NCI-H2081 (cell line): ENCODE measurements around the gene SLC25A23.

Experiments used
- DNase-seq, 2 experiments: peaks; one replicate each; lab custom pipeline; 2025; lab: John Stamatoyannopoulos, UW

Gene SLC25A23

DNA sequence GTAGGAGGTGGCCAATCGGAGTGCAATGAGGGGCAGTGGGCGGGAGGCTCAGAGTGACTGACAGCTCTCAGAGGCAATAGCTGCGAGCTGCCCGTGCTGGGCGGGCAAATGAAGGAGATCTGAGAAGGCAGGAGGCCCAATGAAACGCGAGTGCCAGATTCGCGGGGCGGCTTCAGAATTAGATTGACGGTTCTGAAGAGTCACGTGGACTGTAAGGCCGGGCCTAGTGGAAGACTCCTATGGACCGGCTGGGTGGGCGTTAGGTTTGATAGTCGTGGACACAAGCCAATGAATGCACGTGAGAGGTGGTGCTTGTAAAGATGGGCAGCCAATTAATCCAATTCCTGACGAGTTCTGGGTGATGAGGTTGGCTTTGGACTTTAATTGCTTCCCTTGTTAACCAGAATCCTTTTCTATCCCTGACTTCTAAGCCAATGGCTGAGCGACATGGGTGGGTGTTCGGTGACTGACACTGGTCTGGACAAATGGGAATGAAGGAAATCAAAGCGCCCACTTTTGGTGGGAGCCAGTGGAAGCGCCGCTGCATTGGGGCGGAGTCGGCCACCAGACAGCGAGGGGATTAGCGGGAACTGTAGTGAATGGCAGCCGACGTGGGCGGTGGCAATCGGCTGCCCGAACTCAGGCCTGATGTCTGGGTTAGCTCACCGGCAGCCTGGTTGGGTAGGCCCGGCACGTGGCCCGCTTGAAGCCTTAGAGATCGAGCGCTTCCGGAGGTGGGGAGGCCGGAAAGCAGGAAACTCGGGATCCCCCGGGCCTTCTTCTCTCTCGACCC lies 34.5 kb downstream of the SLC25A23 start:
- peak; percentile 99 to 100 for DNase-seq

DNA sequence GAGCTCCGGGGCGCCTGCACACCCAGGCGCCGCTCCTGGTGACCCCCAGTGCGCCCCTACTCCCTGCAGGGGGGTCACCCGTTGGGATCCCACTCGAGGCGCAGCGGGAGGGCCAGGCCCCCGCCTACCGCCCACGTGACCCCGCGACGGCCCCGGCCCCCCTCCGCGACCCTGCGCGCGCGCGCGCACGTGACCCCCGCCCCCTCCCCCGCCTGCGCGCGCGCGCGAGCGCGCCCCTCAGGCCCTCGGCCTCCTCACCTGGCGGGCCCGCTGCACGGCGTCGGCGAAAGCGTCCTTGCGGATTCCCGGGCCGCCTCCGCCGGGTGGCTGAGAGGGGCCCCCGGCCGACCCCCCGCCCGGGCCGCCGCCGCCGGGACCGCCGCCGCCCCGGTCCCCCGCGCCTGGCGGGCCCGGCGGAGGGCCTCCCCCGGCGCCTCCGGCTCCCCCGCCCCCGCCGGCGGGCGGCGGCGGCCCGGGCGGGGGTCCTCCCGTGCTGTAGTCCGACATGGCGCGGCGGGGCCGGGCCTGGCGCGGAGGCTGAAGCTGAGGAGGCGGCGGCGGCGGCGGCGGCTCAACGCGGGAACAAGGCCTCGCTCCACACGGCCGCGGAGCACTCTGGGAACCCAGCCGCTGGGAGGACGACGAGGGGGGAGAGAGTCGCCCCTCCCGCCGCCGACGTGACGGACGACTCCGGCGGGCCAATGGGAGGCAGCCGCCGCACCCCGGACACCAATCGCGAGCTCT lies 35.2 kb downstream of the SLC25A23 start, which contains the start of gene KHSRP:
TSS of gene KHSRP (minus strand) at position 617 of the 744 bp plus-strand sequence. CDS start at position 507, 110 bp downstream.
- no peak for DNase-seq

DNA sequence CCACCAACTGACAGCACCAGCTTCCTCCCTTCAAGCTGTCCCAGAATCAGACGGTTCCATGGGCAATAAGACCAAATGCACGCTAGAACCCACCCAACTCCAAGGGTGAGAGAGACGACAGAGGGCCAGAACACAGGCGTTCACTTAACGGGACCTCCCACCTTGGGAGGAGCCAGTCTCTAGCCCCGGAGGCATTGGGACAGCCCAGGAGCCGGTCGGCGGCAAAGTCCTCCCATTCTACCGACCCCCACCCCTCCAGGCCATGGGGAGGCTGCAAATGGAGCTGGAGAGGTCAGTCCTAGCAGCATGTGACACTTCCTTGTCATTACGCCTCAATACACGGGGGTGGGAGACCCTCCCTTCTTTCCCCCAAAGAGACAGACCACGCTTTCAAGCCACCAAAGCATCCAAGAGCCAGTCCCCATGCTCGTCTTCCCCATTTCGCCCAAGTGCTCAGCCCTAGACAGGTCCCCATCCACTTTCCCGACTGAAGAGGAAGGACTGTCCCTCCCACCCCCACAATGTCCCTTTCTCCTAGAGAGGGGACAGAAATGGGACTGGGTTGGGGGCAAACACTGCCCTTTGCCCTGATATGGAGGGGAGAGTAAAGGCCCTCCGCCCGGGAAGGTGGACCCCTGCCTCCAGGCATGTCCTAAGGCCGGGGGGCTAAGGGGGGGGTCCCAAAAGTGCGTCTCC lies 35.9 kb downstream of the SLC25A23 start:
- DNase-seq: no peak

DNA sequence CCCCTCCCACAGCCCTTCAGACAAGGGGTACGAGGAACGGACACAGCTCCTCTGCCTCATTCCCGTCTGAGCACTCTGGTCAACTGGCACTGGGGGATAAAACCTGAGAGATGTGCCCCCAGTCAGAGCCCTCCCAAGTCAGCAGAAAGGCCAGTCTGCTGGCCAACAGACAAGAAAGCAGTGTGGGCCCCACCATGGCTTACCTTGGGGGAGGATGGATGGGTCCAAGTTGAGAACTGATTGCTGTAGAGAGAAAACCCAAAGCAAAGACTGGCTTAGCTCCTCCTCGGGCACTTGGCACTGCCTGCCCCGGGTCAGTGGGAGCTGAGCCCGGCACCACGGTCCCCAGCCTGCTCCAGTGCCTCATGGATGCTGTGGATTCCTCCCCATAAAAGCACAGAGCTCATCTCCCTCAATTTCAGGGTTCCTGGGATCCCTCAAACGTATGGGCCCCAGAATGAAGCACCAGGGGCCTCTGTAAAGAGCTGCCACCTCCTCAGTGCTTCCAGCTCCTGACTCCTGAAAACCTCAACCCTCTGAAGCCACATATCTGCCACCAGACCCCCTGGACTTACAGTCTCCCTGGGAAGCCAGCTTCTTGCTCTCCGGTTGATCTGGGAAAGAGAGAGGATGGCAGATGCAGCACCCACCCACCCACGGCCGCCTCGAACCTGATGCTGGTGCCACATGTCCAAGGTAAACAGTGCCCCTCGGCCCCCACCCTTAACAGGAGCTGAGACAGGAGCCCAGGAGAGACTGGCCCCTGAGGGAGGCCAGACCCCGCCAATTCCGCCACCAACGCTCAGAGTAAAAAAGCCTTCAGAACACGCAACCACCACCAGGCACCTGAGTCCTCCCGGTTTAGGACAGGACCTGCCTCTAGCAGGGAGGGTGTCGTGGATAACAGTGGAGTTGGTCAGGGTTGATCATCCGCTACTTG lies 38.2 kb downstream of the SLC25A23 start:
- no peak for DNase-seq

DNA sequence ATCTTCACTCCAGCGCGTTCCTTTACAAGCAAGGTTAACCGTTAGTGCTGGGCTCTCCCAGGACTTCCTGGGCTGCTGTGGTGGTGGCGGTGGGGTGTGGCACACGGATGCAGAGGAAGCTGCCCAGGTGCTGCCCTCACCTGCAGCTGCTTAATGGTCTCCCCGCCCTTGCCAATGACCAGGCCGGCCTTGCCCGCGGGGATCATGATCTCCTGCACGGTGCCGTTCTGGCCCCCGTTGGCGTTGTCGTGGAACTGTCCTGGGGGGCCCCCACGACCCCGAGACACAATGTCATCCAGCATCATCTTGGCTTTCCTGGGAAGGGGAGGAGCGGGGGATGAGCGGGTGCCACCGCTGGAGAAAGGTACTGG lies 41.0 kb downstream of the SLC25A23 start:
- no peak for DNase-seq

DNA sequence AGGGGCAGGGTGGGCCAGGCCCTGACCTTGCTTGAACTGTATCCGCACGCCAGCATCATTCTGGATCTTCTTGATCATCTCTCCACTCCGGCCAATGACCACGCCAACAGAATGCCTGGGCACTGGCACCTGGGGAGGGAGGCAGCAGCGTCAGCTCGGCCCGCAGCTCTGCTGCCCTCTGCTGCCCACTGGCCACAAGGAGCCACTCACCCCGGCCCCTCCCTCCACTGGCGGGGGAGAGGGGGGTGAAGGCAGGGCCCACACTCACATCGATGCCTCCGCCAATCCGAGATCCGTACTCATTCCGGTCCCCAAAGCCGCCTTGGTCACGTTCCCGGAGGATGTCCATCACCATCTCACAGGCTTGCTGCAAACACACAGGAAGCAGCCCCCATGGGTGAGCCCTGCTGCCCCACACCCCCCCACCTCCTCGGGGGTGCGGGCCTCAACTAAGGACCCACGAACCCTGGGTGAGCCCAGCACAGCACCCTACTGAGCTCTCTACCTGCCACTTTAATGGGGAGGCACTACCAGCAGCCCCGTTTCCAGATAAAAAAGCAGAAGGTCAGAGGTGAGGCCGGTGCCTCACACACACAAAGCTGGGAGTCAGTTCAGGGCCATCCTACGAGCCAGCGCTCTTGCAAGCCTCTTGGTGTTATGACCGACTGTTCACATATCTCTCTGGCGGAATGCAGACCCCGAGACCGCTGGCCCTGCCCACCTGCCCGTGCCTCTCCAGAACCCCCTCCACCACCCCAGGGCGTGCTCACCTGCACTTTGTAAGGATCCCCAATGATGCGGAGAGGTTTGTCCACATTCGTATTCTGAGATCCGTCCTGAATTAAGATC lies 41.7 kb downstream of the SLC25A23 start:
- DNase-seq: no peak

DNA sequence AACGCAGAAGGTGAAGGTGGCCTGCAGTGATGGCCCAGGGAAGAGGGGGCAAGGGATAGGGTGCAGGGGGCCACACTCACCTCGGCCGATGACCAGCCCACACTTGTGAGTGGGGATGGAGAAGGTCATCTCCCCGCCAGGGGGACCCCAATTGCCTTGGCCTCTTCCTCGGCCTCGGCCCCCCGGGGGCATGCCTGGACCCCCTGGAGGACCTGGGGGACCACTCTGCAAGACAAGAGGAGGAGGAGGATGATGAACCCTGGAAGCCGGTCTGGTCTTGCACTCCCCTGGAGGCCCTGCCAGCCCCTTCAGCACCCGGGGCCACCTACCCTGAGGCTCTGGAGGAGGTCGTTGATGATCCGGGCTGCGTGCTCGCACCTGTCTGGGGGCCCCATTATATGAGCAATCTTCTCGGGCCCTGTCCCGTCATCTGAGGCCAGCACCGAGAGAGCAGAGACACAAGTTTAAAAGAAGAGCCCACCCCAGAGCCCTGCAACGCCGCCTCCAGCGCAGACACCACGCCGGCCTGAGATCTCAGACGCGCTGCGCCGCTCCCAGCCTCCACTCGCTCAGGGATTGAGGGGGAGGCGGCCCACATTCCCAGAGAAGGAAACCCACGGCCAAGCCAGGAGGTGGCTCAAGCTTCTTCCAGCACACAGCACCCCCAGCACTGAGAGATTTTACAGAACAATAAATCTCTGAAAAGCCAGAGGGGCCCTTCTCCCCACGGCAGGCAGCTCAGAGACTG lies 42.8 kb downstream of the SLC25A23 start:
- DNase-seq: no peak

DNA sequence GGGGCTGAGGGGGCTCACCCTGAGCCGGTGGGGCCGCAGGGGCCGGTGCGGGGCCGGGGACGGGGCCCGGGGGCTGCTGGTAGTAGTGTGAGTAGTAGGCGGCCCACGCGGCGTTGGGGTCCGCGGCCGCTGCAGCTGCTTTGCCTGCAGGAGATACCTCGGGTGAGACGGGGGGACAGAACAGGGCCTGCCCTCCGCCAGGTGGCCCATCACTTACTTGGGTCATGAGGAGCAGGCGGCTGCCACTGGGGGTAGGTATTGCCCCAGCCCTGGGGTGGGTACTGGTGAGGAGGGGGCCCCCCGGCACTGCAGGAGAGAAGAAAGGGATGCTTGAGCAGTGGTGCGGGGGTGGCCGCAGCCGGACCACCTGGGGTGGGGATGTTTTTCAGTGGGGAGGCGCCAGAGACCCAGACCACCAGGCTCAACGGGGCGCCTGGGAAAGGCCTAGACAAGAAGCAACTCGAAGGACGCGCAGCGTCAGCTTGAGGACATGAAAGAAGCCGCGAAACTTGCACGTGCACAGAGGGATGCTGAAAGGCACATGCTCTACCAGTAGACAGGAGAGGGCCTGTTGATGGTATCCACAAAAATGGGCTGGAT lies 43.9 kb downstream of the SLC25A23 start:
- no peak for DNase-seq

DNA sequence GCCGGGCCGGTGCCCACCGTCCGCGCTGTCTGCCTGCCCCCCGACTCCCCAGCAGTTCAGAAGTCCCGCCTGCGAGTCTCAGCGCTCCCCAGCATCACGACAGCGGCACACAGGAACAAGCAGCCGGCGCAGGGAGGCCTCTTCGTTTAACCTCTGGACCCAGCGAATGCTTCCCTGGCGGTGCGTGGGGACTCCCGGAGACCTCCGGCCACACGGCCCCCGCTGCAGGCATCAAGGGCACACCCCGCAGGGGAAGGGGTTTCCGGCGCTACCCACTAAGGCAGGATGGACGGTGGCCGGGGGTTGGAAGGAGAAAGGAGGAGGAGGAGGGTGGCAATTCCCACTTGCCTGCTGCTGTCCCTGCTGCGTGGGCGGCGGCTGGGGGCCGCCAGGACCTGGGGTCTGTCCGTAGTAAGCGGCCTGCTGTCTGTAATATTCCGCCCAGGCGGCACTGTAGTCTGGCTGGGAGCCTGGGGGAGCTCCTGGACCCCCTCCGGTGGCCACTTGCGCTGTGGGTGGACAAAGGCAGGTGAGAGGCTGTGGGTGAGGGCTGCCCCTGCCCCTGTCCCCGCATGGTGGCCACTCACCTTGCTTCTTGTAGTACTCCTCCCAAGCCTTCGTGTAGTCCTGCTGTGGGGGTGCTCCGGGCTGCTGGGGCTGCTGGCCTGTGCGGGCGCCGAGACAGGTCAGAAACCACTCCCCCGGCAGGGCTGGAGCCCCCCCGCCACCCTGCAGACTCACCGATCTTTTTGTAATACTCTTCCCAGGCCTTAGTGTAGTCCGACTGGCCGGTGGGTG lies 44.6 kb downstream of the SLC25A23 start:
- DNase-seq: no peak

DNA sequence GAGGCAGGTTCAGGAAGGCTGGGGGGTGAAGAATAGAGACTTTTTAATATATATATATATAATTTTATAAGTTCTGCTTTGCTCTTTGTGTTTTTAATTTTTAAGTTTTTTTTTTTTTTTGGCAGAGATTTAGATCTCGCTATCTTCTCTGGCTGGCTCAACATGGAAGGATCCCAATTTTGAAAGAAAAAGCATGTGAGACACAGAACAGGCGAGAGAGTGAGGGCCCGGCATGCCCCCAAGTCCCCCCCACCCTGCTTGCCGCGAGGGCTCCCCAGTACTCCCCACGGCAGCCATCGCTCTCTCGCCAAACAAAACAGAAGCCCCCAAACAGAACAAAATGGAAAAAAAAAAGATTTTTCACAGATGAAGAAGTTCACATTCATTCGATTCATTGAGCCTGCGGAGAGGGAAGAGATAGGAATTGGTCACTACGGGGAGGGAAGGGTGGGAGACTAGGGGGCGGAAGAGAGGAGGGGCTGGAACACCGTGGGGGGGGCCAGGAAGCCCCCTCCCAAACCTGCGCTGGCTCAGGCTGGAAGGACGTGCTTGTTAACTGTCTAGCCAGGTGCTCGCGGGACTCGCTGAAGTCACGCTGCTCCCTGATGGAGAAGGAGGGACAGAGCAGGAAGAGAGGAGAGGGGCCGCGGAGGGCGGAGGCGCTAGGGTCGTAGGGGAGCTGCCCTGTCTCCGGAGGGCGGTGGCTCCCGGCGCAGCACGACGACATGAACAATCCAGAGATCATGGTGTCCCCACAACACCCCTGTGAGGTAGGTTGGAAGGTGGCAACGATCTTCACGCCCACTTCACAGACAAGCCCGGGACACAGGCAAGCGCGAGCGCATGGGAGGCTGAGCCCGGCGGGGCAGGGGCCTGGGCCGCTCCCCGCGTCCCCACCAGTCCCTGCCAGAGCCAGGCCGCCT lies 45.6 kb downstream of the SLC25A23 start:
- no peak for DNase-seq

DNA sequence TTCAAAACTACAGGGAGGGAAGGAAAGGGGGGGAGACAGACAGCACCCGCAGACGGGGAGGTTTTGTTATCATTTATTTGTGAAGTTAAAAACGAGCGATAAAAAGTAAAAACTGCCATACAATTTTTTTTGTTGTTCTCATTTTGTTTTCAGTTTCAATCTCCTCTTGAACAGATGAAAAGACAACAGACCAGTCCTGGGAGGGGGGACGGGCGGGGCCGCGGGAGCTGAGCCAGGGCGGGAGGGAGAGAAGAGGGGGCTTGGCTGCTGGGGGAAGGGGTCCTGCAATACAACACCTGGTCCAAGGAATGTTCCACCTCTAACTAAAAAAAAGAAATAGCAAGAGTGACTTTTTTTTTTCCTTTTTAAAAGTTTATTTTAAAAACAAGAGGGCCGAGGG lies 46.3 kb downstream of the SLC25A23 start:
- DNase-seq: no peak

DNA sequence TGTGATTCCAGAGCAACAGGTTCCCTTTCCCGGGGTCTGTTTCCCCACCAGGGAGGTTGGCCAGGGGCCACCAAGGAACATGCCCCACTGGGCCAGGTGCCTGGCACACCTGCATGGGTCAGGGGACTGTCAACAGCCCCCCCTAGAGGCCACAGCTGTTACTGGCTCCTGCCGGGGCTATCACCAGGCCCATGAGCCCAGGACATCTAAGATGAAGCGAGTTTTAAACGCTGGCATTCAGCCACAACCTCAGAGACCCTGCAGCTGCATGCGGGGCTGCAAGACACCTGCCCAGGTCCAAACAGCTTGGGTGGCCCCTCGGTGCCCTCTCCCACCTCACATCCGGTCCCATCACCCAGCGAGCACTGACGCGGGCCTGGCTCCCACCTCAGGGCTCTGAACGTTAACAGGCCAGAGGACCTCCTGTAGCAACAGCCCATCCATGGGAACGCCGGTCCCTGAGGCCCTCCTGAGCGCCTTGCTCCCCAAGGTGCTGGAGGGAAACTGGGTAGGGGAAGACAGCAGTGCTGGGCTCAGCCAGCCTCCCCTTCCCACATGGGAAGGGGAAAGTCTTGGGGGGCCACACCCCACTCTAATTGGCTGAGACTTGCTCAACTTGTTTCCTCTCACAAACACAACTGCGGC lies 47.0 kb downstream of the SLC25A23 start:
- DNase-seq: peak; percentile 10 to 29

DNA sequence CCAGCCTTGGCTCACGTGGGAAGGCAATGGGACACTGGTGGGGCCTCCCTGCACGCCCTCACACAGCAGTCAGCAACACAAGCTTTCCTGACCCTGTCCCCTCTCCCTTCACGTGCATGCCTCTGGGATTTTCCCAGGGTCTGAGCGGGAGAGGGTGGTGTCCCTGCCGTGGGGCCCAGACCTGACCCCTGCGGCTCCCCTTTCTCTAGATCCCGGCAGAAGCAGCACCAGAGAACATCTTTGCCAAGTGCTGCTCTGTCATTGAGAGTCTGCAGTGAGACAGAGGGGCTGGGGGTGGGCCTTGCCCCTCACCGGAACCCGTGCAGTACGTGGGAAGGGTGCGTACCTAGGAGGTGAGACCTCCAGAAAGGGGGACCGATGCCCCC lies 47.5 kb downstream of the SLC25A23 start:
- no peak for DNase-seq

DNA sequence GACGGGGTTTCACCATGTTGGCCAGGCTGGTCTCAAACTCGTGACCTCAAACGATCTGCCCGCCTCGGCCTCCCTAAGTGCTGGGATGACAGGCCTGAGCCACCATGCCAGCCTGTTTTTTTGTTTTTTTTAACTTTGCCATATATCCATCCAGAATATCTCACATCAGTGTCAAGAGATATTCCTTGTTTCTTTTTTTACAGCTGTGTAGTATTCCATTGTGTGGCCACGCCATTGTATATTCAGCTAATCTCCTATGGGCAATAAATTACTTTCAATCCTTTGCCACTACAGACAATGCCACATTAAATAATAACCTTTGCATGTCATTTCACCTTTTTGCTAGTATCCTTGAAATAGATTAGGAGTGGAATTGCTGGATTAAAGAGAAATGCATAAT lies 50.2 kb downstream of the SLC25A23 start:
- DNase-seq: no peak

DNA sequence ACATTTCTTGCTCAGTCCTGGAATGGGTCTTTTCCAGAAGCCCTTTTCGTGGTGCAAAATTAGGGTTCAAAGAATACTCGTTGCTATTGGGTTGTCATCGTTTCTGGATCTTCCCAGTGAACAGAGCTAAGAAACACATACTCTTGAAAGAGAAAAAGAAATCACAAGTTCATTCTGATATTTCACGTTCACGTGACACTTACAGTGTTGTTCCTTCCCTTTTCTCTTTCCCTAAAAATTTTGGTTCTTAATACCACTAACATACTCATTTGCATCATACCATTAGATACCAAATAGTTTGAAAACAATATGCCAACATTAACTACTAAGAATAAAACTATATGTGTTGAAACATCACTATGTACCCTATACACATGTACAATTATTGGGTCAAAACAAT lies 53.2 kb downstream of the SLC25A23 start:
- DNase-seq: no peak

DNA sequence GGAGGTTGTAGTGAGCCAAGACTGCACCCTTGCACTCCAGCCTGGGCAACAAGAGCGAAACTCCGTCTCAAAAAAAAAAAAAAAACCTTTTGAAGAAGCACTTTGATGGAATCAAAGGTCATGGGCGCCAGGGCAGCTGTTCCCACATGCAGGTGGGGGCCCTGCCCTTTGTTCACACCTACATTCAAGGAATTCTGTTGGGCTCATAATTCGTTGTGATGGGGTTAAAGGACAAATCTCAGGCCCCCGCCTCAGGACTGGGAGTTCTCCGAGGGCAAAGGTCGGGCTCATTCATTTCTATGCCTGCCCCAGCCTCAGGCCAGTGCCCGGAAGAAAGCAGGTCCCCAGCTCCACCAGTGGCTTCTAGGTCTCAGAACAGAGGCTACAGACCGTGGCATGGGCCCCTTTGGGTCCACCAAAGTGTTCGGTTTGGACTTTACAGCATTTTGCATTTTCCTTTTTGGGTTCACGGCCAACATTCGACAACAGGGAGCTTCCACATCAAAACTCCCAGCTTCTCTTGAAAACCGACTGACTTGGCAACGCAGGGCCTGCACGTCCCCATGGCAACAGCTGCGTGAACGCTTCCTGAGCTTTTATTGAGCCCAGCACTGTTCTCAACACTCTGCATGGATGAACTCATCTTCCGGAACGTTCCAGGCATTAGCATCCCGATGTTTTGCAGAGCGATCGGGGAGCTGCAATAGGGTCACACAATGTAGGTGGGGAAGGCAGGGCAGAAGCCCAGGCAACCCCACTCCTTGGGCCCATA lies 56.6 kb downstream of the SLC25A23 start:
- no peak for DNase-seq
